Naive thymus-derived CD8-positive, alpha-beta T cell (primary cell): ENCODE results near the gene PCK2. TPM values are rescaled to one million over a fixed set of nuclear protein-coding genes. Genes with fewer than 3 reads are reported as not detected.

Experiments used
- ATAC-seq, 2 donors: fragments of 150-1000 bp; cut with Tn5 transposase in 1 of 2; sonication (Bioruptor Pico), chemical (Tn5 transposase) in 1 of 2; 1 replicate in 1 of 2; 2 replicates in 1 of 2; pipeline ENCODE4 v1.10.0; 2021; ENCODE audit warnings: mild to moderate bottlenecking in 2 of 2, moderate library complexity in 2 of 2
- POLR2A ChIA-PET: fragments of 350-600 bp; sonication (Branson Sonifier 250); formaldehyde crosslinking; loops from one replicate; lab custom pipeline; 2021; ENCODE audit warnings: antibody characterized with exemption; lab: Charles Lee
- DNase-seq, 10 donors: peaks; one replicate each; pipeline versions ENCODE4 v3.0.0 to v3.0.0-alpha.2; 2020 to 2022
- H3K27ac Mint-ChIP-seq, 10 donors: one replicate each; pipeline ENCODE4 v1.8.0; 2020 to 2022; ENCODE audit warnings: mild to moderate bottlenecking in 10 of 10, mixed read lengths in 10 of 10, moderate library complexity in 4 of 10, inconsistent platforms in 1 of 10
- H3K27me3 Mint-ChIP-seq, 5 donors: one replicate each; pipeline ENCODE4 v1.8.0; 2021 to 2022; ENCODE audit warnings: mixed read lengths in 5 of 5
- H3K36me3 Mint-ChIP-seq, 3 donors: one replicate each; pipeline ENCODE4 v1.8.0; 2020 to 2022; ENCODE audit warnings: mixed read lengths in 3 of 3, mild to moderate bottlenecking in 2 of 3, inconsistent platforms in 1 of 3
- H3K4me1 Mint-ChIP-seq, 4 donors: one replicate each; pipeline ENCODE4 v1.8.0; 2021 to 2022; ENCODE audit warnings: mixed read lengths in 4 of 4
- H3K4me3 Mint-ChIP-seq, 10 donors: one replicate each; pipeline ENCODE4 v1.8.0; 2020 to 2022; ENCODE audit warnings: mild to moderate bottlenecking in 10 of 10, mixed read lengths in 10 of 10, moderate library complexity in 6 of 10, inconsistent platforms in 1 of 10
- H3K9me3 Mint-ChIP-seq, 9 donors: one replicate each; pipeline ENCODE4 v1.8.0; 2020 to 2022; ENCODE audit warnings: mixed read lengths in 9 of 9, mild to moderate bottlenecking in 3 of 9, inconsistent platforms in 1 of 9, moderate library complexity in 1 of 9
- polyA plus RNA-seq, 3 donors: library from polyadenylated mRNA; unstranded; fragments of 300-500 nt; fragmentation: Illumina TruSeq; gene quantifications; one replicate each; pipeline ENCODE4 v1.2.3, GENCODE V29; 2021
- total RNA-seq, 8 experiments: library from RNA in 2 of 8; stranded (reverse) in 2 of 8; gene quantifications; one replicate each; pipeline ENCODE4 v1.2.3 and lab custom pipeline; 2021 to 2026

Gene PCK2
- total and polyA plus RNA-seq, 5 experiments from 2014 or later = 8.6 to 17.4 (median 11.6) TPM

GRCh38 chr14:24130380-24130716, 36.2 kb downstream of the PCK2 start, which contains the start of gene FITM1:
Gene FITM1, plus strand, starts transcription at chr14:24130659. Its CDS starts 905 bp downstream, at chr14:24131564.
- POLR2A ChIA-PET = interaction anchor here (1.0 to 9.5 kb wide), 2 partner anchors 11 to 14 kb away, joined by 3 to 177 read pairs; partner anchors contain the start of genes DCAF11 and NRL
- DNase-seq (no peak), ATAC-seq (no peak)
- peaks cover 17 to 31% (median 25%) of the 10 kb centered on the region in 4 donors for H3K4me1 Mint-ChIP-seq
- no peaks in the 10 kb centered on the region for H3K9me3 Mint-ChIP-seq
- peak within 1 kb of the TSS in 3 of 10 donors; percentile 45 to 63 (median 53) for H3K4me3 Mint-ChIP-seq
- peaks cover 0 to 5% (median 0%) of the 10 kb centered on the region in 3 donors for H3K36me3 Mint-ChIP-seq
- peak within 1 kb of the TSS in 8 of 10 donors; percentile 43 to 84 (median 64) for H3K27ac Mint-ChIP-seq
- no peaks in the 10 kb centered on the region for H3K27me3 Mint-ChIP-seq

- Mint-ChIP-seq H3K4me3 (peak overlapping the region in 3 of 10 donors; percentile 45 to 63 (median 53)), H3K27me3 (no peaks in the 10 kb centered on the region), H3K9me3 (no peaks in the 10 kb centered on the region), H3K36me3 (peaks cover 0 to 2% (median 0%) of the 10 kb centered on the region in 3 donors), H3K27ac (peak overlapping the region in 8 of 10 donors; percentile 43 to 84 (median 64)), H3K4me1 (peaks cover 19 to 34% (median 29%) of the 10 kb centered on the region in 4 donors)
- POLR2A ChIA-PET = interaction anchor here (1.3 to 9.5 kb wide), 2 partner anchors 14 to 21 kb away, joined by 4 to 177 read pairs; partner anchors contain the start of genes DCAF11 and NRL
- ATAC-seq (no peak), DNase-seq (no peak)
These were observed 36.8 kb downstream of the PCK2 start for GRCh38 chr14:24130717-24131548.

GRCh38 chr14:24131549-24131966, 37.4 kb downstream of the PCK2 start:
- H3K36me3 Mint-ChIP-seq = peaks cover 0 to 2% (median 0%) of the 10 kb centered on the region in 3 donors
- ATAC-seq (no peak), DNase-seq (peak in 1 of 10 donors; percentile 27)
- H3K9me3 Mint-ChIP-seq = no peaks in the 10 kb centered on the region
- POLR2A ChIA-PET = interaction anchor here (1.1 to 9.5 kb wide), 5 partner anchors 10 to 25 kb away, joined by 3 to 177 read pairs (median 7); partner anchors contain the start of genes DCAF11, EMC9, NRL and PSME2
- H3K27ac Mint-ChIP-seq = peak overlapping the region in 7 of 10 donors; percentile 68 to 96 (median 93)
- H3K27me3 Mint-ChIP-seq = no peaks in the 10 kb centered on the region
- H3K4me3 Mint-ChIP-seq = peak overlapping the region in 3 of 10 donors; percentile 39 to 85 (median 73)
- H3K4me1 Mint-ChIP-seq = peaks cover 19 to 36% (median 31%) of the 10 kb centered on the region in 4 donors

- H3K27me3 Mint-ChIP-seq = no peaks in the 10 kb centered on the region
- H3K27ac Mint-ChIP-seq = peak overlapping the region; percentile 74 to 96 (median 93)
- H3K4me3 Mint-ChIP-seq = peak overlapping the region; percentile 21 to 85 (median 71)
- H3K36me3 Mint-ChIP-seq = peaks cover 0 to 3% (median 0%) of the 10 kb centered on the region in 3 donors
- peak; percentile 10 to 16 for ATAC-seq
- H3K9me3 Mint-ChIP-seq = no peaks in the 10 kb centered on the region
- peaks cover 24 to 42% (median 37%) of the 10 kb centered on the region in 4 donors for H3K4me1 Mint-ChIP-seq
- peak in 5 of 10 donors; percentile 32 to 47 (median 37) for DNase-seq
- POLR2A ChIA-PET = interaction anchor here (1.1 to 9.5 kb wide), 5 partner anchors 9 to 24 kb away, joined by 3 to 177 read pairs (median 7); partner anchors contain the start of genes DCAF11, EMC9, NRL and PSME2
These were observed 38.1 kb downstream of the PCK2 start for GRCh38 chr14:24132061-24132685.

- H3K27me3 Mint-ChIP-seq = no peaks in the 10 kb centered on the region
- H3K27ac Mint-ChIP-seq = peak overlapping the region; percentile 74 to 96 (median 93)
- peaks cover 25 to 47% (median 44%) of the 10 kb centered on the region in 4 donors for H3K4me1 Mint-ChIP-seq
- H3K9me3 Mint-ChIP-seq = no peaks in the 10 kb centered on the region
- no peak for ATAC-seq
- no peak for DNase-seq
- POLR2A ChIA-PET = interaction anchor here (1.0 to 9.5 kb wide), 7 partner anchors 8 to 63 kb away, joined by 3 to 177 read pairs (median 4); partner anchors contain the start of genes DCAF11, EMC9, NRL and PSME2
- peak overlapping the region in 8 of 10 donors; percentile 21 to 85 (median 65) for H3K4me3 Mint-ChIP-seq
- peaks cover 0 to 4% (median under 1%) of the 10 kb centered on the region in 3 donors for H3K36me3 Mint-ChIP-seq
These were observed 38.9 kb downstream of the PCK2 start for GRCh38 chr14:24132976-24133375.

- ATAC-seq (no peak), DNase-seq (no peak)
- Mint-ChIP-seq H3K9me3 (no peaks in the 10 kb centered on the region), H3K36me3 (peaks cover 0 to 11% (median 5%) of the 10 kb centered on the region in 3 donors), H3K4me3 (peak overlapping the region in 1 of 10 donors; percentile 22), H3K27me3 (no peaks in the 10 kb centered on the region), H3K27ac (peak overlapping the region in 1 of 10 donors; percentile 18), H3K4me1 (peaks cover 28 to 54% (median 50%) of the 10 kb centered on the region in 4 donors)
- POLR2A ChIA-PET = interaction anchor here (0.7 to 9.5 kb wide), 9 partner anchors 13 to 1205 kb away, joined by 3 to 177 read pairs (median 4); partner anchors contain the start of genes DCAF11, NRL, PRMT5 and PSME2
These were observed 39.6 kb downstream of the PCK2 start for GRCh38 chr14:24133735-24134134.

GRCh38 chr14:24135584-24135833, 41.4 kb downstream of the PCK2 start:
- POLR2A ChIA-PET = interaction anchor here (0.7 to 9.5 kb wide), 18 partner anchors 8 to 295 kb away, joined by 3 to 177 read pairs (median 4); partner anchors contain the start of genes CHMP4A, DCAF11, GMPR2 and IRF9

GRCh38 chr14:24135834-24136683, 41.9 kb downstream of the PCK2 start, which contains the start of gene PSME1:
Gene PSME1, plus strand, starts transcription at chr14:24136194. Its CDS starts 69 bp downstream, at chr14:24136263.
- Mint-ChIP-seq H3K4me1 (peaks cover 34 to 68% (median 66%) of the 10 kb centered on the region in 4 donors), H3K27ac (peak within 1 kb of the TSS; percentile 86 to 97 (median 94)), H3K9me3 (no peaks in the 10 kb centered on the region), H3K4me3 (peak within 1 kb of the TSS; percentile 87 to 98 (median 93)), H3K36me3 (peaks cover 0 to 19% (median 8%) of the 10 kb centered on the region in 3 donors), H3K27me3 (no peaks in the 10 kb centered on the region)
- DNase-seq (peak; percentile 88 to 96 (median 94)), ATAC-seq (peak; percentile 88 to 94)
- POLR2A ChIA-PET = interaction anchor here (0.7 to 9.5 kb wide), 21 partner anchors 8 to 295 kb away, joined by 3 to 177 read pairs (median 4); partner anchors contain the start of genes CHMP4A, DCAF11, GMPR2 and IRF9

More at GRCh38 chr14:24135584-24135833, 41.4 kb downstream of the PCK2 start:
- Mint-ChIP-seq H3K4me3 (peak overlapping the region; percentile 87 to 98 (median 93)), H3K27me3 (no peaks in the 10 kb centered on the region), H3K4me1 (peaks cover 33 to 68% (median 63%) of the 10 kb centered on the region in 4 donors), H3K27ac (peak overlapping the region; percentile 86 to 96 (median 94)), H3K36me3 (peaks cover 0 to 19% (median 8%) of the 10 kb centered on the region in 3 donors), H3K9me3 (no peaks in the 10 kb centered on the region)
- DNase-seq (no peak), ATAC-seq (peak in 1 of 2 donors; percentile 4)

GRCh38 chr14:24136684-24137528, 42.8 kb downstream of the PCK2 start:
- peak overlapping the region; percentile 81 to 97 (median 92) for H3K27ac Mint-ChIP-seq
- POLR2A ChIA-PET = interaction anchor here (0.7 to 9.5 kb wide), 18 partner anchors 7 to 293 kb away, joined by 3 to 177 read pairs (median 4); partner anchors contain the start of genes CHMP4A, DCAF11, GMPR2 and IRF9
- peak overlapping the region; percentile 86 to 91 (median 89) for H3K4me3 Mint-ChIP-seq
- H3K4me1 Mint-ChIP-seq = peaks cover 32 to 71% (median 65%) of the 10 kb centered on the region in 4 donors
- no peak for ATAC-seq
- no peaks in the 10 kb centered on the region for H3K27me3 Mint-ChIP-seq
- DNase-seq = no peak
- no peaks in the 10 kb centered on the region for H3K9me3 Mint-ChIP-seq
- peaks cover 0 to 19% (median 8%) of the 10 kb centered on the region in 3 donors for H3K36me3 Mint-ChIP-seq
